Transverse colon (tissue), 4 donors: Measurements from ENCODE around the gene FNDC3B.

Source experiments
- POLR2AphosphoS5 ChIP-seq, 3 donors: sonication (generic); formaldehyde crosslinking; IDR thresholded peaks; one replicate each; pipeline ENCODE4 v1.6.1; 2016; ENCODE audit warnings: antibody characterized with exemption in 3 of 3
- TF ChIP-seq, protein P1 (sequence below), 5 experiments: fragments of 200-600 bp in 3 of 5; fragments of 450-650 bp in 2 of 5; sonication (generic) in 3 of 5; IDR thresholded peaks; 1 replicate in 2 of 5; 2 replicates in 3 of 5; pipeline ENCODE4 v1.5.1; 2016 to 2017; ENCODE audit warnings: antibody characterized with exemption in 5 of 5, inconsistent platforms in 3 of 5, mild to moderate bottlenecking in 2 of 5, moderate library complexity in 1 of 5

DNA sequence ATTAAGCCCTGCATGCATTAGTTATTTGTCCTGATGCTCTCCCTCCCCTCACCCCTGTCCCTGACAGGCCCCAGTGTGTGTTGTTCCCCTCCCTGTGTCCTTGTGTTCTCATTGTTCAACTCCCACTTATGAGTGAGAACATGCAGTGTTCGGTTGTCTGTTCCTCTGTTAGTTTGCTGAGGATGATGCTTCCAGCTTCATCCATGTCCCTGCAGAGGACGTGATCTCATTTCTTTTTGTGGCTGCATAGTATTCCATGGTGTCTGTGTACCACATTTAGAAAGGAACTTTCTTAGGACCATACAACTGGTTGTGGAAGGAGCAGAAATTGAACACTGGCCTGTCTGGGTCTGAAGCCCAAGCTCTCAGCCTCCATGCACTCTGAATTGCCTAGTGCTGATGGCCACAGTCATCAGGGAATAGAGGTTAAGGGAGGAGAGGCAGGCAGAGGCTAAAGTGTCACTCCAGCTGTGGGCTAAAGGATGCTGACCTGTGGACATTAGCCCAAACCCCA lies 138.5 kb downstream of the FNDC3B start:
- TF ChIP-seq, protein P1, sequence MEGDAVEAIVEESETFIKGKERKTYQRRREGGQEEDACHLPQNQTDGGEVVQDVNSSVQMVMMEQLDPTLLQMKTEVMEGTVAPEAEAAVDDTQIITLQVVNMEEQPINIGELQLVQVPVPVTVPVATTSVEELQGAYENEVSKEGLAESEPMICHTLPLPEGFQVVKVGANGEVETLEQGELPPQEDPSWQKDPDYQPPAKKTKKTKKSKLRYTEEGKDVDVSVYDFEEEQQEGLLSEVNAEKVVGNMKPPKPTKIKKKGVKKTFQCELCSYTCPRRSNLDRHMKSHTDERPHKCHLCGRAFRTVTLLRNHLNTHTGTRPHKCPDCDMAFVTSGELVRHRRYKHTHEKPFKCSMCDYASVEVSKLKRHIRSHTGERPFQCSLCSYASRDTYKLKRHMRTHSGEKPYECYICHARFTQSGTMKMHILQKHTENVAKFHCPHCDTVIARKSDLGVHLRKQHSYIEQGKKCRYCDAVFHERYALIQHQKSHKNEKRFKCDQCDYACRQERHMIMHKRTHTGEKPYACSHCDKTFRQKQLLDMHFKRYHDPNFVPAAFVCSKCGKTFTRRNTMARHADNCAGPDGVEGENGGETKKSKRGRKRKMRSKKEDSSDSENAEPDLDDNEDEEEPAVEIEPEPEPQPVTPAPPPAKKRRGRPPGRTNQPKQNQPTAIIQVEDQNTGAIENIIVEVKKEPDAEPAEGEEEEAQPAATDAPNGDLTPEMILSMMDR (IDR thresholded peaks at IDR 0.05), result no peak
- no peak for TF ChIP-seq POLR2AphosphoS5 (IDR thresholded peaks at IDR 0.05)
